HG02981 (cell line): ENCODE results near the gene EXOC4.

ENCODE experiments used
- ATAC-seq: cut with Tn5 transposase; IDR thresholded peaks from one replicate; pipeline ENCODE4 v1.9.1; 2021; ENCODE audit warnings: mild to moderate bottlenecking, moderate library complexity; ENCODE audit not compliant: unreplicated experiment

EXOC4 gene

DNA sequence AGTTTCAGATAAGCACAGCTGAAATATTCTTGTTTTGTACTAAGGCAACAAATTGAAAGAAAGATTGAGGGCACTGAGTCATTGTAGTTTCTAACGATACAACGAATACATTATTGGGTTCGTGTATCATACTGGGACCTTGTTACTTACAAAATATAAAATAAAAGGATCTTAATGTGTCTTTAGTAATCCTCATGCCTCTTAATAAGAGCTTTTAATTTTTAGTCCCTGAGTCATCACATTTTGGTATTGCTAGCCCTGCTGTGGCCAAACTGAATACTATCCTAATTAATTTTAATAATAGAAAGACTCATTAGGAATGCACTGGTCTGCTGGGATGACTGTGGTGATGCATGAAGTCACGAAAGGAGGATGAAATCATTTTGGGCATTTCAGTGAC, 309.7 kb downstream of the EXOC4 start:
- no peak for ATAC-seq

DNA sequence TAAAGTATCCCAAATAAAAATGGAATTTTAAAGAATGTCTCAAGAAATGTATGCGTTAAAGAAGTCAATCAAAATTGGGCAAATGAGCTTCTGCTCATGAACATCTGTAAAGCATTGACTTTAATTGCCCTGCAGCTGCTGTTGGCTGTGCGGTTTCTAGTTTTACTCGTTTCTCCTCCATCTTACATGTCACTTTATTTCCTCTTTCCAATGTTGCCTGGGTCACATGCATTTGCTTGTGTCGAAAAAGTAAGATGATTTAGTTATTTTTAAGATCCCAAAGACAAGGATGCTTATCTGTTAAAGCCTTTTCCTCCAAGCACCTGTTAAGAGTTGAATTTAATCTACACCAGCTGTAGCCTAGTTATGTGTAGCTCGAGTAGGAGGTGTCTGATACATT, 310.4 kb downstream of the EXOC4 start:
- no peak for ATAC-seq

DNA sequence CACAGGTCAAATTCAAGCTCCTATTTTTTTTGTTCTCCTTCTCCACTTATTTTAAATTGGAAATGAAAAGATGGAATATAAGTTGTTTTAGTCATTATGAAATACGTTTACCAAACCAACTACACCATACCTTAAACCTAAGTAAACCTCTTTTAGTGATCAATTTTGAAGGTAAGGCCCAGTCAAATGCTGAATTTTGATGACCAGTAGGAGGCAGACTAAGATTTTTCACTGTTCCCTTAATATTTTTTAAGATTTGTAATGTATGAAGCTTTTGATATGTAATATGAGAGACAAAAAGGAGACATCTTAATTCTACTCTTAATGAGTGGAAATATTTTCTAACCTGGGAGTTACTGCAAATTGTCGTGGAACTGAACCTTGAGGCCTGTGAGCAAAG, 311.6 kb downstream of the EXOC4 start:
- no peak for ATAC-seq

DNA sequence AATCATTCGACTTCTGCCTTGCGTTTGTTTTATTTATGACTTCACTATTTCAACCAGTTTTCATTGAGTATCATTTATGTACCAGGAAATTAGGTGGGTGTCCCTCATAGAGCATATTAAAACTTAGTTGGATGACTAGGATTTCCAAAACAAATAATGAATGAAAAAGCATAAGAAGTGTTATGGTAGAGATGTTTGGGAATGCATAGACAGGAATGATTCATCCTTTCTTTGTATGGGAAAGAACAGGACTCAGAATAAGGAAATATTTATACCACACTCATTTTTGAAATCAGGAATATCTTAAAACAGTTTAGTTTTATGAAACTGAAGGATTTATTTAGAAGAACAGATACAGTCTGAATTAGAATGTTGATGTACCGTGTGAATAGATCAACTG, 315.7 kb downstream of the EXOC4 start:
- no peak for ATAC-seq

DNA sequence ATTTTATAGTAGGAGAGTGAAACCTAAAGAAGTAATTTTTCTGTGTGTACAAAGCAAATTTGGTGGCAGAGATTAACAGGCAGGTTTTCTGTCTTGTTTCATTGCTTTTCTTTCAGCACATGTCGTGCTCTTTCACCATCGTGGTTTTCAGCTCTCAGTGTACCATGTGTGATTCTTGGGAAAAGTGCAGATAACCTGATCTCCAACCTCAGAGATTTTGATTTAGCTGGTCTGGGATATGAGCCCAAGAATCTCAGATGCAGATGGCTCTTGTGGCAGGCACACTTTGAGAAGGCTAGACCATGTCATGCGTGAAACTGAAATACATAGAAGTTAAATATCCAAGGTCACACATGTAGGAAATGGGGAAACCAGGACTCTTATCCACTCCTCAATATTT, 317.4 kb downstream of the EXOC4 start:
- no peak for ATAC-seq

DNA sequence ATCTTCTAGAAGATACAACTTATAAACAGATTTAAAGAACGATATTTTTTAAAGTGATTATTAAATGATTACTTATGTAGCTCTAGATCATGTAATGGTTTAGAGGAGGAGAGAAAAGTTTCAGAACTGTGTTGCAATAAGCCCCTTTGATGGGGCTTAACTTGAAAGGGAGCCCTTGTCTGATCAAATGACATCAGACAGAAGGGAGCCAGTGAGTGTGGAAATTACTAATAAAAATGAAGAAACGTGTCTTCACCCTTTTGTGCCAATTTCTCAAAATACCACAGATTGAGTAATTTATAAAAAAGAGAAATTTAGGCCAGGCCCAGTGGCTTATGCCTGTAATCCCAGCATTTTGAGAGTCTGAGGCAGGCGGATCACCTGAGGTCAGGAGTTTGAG, 318.2 kb downstream of the EXOC4 start:
- no peak for ATAC-seq

DNA sequence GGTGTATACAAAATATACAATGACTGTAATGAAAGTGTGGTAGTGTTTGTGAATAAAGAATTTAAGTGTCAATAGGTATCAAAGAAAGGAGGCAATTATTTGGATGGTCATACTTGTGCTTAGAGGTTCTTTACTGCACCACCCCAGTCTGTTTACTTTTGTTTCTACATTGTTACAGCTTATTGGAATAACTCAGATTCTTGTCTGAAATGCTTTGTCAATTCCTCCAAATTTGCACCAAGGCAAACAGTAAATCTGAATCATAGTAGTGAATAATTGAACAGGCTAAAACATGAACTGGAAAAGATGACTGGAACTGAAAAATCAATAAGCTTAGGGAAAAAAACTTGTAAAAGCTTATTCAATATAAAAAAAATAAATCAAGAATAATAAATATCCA, 319.2 kb downstream of the EXOC4 start:
- ATAC-seq, result no peak

DNA sequence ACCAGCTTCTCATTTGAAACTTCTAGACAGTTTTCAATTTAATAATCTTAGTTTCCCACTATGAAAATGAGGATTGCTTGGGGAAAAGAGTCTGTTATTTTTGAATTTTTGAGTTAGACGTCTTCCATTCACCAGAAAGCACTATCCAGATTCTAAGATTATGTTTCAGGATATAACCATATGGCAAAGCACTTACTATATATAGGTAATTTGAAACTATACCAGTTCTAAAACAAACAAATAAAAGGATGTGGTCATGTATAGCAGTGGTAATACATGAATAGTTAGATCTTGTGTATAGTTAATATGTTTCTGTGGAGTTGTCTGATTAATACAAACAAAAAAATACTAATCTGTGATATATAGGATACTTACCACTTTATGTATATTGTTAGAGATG, 320.0 kb downstream of the EXOC4 start:
- ATAC-seq, result no peak

DNA sequence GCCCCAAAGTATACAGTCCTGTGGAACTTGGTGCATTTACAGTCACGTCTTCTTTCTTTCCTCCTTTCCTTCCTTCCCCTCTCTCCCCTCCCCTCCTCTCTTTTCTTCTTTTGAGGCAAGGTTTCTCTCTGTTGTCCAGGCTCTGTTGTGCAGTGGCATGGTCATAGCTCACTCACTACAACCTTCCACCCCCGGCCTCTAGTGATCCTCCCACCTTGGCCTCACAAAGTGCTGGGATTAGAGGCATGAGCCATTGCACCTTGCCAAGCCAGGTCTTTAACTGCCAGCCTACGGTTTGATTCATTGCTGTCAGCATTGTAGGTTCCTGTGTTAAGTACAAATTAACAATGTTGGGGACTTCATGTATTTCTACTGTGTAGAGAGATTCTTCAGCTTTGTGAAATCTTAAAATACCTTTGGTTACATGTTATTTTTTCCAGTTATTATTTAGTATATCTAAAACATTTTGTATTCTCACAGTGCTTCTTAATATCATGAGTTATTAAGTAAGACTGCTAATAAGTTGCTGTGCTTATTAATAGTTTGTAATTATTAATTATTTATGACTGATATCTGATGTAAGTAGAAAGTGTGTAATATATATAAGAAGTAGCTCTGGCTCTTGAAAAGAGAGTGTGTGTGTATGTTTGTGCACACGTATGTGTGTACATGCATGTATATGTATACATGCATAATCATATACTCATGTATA, 320.8 kb downstream of the EXOC4 start:
- ATAC-seq, result no peak

DNA sequence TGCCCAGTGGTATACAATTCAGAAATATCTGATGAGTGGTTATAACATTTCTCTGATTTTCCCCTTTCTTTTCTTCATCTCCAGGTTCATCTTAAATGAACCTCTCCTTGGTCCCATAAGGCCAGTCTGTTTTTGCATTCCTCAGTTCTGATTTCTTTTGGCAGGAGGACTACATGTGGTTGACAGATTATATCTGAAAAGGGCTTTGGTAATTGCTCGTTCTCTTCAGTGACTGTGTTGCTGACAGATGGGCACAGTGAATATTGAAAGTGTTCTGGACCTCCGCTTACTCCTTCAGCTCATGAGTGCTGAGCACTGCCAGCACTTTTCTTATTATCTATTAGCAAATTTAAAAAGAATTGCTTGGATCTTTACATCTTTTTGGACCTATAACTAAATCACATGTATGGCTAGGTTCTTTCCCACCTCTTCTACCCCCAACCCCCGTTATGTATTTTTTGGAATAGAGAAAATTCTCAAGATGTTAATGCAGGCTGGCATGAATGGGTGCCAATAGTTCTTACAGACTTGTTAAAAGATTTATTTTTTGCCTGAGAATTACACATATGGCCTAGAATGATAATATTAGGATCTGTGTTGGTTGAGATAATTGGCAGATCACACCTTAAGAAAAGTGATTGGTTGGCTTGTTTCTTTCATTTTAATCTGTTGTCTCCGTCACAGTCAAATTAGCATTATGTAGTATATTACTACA, 323.0 kb downstream of the EXOC4 start:
- ATAC-seq, result no peak

DNA sequence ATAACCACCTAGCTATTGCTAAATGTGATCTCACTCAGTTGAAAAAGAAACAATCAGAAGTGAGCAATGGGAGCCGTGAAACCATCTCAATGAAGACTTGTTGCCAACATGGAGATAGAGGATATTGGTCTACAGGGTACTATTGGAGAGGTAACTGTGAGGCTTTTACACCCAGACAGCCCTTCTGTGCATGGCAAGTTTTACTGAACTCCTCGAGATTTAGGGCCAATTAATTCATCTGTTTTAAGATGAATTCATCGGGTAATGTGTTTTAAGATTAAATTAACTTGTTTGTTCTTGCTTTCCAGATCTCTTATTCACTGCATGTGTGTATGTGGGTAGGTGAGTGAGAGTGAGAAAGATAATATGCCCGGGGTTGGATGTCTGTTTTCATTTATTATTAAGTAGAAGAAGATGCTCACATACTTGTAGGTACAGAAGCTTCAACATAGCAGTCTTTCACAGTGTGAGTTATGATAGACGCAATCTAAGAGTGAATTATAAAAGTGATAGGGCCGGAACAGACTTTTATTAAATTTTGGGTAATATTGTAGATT, 323.8 kb downstream of the EXOC4 start:
- ATAC-seq, result no peak

DNA sequence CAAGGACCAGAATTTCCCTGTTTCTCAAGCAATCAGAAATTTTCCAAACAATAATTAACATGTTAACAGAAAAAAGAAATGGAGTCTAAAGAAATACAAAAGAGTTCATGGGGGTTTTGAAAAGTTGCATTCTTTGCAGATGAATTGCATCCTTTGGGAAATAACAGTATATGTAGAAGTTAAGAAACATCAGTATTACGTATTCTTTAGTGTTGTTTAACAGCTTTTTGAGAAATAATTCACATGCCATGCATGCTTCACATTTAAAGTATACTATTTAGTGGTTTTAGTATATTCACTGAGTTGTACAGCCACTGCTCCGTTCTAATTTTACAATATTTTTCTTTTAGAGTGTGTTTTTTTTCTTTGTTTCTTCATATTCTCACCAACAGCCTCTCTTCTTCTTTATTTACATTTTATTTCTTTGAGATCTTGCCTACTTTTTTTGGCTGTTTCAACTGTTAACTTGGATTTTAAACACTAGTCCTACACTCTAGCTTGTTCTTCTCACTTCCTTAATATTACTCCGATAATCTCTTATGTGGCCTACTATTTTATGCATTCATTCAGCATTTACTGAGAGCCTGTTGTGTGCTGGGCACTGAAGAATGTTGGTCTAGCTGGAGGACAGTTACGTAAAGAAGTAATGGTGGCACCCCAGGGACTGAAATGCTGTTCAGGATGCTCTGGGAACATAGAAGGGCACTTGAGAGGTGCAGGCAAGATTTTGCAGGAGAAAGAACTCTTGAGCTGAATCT, 330.1 kb downstream of the EXOC4 start:
- ATAC-seq, result no peak

DNA sequence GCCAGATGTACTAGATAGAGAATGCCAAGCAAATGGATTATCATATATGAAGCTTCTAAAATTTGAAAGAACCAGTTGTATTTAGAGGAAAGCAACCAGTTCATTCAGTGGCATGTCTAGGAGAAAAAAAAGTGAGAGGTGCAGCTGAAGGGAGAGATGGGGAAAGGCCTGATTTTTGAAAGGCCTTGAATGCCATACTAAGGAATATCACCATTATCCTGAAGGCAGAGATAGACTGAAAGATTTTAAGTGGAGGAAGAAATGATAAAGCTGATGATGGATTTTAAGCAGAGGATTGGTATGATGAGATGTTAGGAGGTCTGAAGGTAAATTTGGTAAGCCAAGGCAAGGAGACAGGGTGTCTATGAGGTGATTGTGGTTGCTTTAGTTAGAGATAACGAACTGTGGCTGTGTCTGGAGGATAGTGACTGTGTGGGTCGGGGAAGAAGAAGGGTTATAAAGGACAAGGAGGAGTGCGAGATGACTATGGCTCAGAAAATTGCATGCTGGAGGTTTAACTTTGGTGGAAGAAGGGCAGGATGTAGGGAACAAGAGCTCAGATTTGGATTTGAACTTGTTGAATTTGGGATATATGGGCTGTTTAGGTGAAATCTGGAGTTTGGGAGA, 330.8 kb downstream of the EXOC4 start:
- no peak for ATAC-seq

DNA sequence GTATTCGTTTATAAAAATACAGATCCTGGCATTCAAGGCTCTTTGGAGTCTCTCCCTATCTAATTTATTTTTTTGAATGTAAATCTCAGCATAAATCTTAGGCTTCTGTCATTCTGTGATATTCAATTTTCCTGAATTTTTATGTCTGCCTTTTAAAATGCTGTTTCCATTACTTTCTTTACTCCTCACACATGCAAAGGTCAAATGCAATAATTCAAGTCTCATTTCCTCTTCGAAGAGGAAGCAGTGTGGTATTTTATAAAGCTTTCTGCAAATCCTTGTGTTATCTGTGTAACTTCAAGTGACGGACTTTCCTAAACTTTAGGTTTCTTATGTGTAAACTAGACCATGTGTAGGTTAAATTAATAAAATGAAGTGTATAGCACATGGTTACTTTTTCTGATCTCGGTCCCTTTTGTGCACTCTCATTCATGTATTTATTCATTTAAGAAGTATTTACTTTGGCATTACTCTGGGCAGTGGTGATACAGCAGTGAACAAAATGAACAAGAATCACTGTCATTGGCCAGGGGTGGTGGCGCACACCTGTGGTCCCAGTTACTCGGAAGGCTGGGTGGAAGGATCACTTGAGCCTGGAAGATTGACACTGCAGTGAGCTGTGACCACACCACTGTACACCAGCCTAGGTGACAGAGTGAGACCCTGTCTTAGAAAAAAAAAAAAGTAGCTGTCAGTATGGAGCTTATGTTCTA, 332.2 kb downstream of the EXOC4 start:
- ATAC-seq, result no peak

DNA sequence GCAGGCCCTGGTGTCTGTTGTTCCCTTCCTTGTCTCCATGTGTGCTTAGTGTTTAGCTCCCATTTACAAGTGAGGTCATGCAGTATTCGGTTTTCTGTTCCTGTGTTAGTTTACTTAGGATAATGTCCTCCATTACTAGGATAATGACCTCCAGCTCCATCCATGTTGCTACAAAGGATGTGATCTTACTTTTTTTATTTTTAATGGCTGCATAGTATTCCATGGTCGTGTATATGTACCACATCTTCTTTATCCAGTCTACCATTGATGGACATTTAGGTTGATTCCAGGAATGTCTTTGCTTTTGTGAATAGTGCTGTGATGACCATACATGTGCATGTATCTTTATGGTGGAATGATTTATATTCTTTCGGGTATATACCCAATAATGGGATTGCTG, 333.4 kb downstream of the EXOC4 start:
- ATAC-seq, result no peak

DNA sequence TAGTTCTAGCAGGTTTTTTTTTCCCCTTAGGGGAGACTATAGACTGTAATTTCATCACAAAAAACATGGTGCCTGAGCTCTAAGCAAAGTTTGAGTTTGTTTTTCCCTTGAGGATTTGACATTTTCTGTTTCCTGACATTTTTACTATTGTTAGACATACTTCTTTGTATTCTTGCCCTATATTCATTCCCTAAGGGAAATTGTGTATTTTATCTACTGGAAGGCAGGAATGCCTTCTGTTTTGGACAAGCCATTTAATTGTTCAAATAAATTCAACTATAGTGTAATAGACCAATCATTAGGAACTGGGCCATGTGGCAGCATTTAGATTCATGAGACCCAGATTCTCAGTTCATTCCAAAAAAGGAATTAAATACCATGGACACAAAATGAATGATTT, 335.0 kb downstream of the EXOC4 start:
- ATAC-seq, result no peak

DNA sequence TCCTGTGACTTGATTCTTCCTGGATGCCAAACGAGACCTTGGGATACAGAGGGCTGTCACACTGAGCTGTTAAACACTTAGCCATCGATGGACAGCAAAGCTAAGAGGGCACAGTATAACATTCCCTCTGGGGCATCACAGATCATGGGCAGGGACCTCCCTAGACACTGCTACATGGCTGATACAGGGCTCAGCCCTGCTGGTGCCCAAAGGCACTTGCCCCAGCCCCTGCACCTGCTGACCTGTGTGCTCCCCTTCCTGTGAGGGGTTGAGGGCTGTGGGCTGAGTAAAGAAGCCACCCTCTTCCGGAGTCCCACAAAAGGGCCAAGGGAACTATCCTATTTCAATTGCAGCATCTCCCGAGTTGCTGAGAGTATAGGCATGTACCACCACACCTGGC, 337.9 kb downstream of the EXOC4 start:
- no peak for ATAC-seq

DNA sequence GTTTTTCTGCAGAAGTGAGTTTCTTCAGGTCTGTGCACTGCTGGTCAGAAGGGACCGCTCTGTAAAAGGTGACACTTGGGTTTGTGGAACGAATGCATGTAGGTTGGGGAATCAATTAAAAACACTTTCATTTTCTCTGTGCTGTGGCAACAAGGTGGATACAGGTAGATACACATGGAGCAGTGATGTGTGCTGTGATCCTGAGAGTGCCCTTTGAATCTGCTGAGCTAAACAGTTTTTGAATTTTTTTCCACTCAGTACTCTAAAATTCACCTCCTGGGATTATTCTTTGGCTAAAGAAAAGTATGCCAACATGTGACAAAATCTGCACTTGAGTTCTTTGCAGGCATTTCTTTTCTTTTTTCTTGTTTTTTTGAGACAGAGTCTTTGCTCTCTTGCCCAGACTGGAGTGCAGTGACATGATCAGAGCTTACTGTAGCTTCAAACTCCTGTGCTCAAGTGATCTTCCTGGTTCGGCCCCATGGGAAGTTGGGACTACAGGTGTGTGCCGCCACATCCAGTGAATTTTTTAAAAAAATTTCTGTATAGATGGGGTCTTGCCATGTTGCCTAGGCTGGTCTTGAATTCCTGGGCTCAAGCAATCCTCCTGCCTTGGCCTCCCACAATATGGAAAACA, 338.9 kb downstream of the EXOC4 start:
- ATAC-seq, result no peak

DNA sequence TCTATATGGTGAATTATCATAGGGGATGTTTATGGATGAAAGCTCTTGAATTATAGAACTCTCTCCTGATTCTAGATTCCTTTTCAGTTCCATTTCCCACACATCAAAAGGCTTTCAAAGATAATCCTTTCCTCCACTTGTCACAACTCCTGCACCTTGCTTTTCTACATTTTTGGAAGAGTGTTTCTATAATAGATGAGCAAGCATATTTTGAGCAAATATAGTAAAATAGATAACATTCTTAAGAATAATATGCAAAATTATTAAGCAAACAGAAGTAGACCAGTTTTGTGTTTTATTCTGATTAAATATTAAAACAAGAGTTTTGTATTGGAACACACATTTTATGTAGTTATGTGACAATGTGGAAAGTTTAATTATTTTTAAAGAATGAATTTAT, 340.7 kb downstream of the EXOC4 start:
- ATAC-seq, result no peak

DNA sequence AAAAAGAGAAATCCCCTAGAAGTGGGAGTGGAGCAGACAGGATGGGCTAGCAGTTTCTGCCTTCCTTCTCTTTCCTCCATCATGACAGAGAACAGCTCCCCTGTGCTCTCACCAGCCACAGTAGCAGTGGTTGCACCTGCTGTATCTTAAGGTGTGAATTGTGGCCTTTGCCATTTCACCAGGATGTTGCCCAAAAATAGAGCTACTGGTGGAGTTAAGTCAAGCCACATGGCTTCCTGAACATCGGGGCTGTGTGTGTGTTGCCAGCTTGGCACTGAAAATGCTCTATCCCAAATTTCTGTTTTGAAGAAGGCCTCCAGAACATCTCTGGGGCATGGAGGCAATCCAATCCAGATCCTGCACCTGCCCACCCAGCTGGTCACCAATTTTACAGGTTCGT, 348.7 kb downstream of the EXOC4 start:
- no peak for ATAC-seq
